Cardiac muscle cell (in vitro differentiated cells and primary cell): ENCODE results near the gene ASB1. TPM values are rescaled to one million over a fixed set of nuclear protein-coding genes. Genes with fewer than 3 reads are reported as not detected.
A peak's percentile ranks its signal among the peaks of the same experiment; 100 is the strongest.

Experiments used
- DNase-seq, 2 donors: peaks; one replicate each; pipeline versions ENCODE4 v3.0.0 to v3.0.0-alpha.2; 2010 to 2017; ENCODE audit warnings: low read depth in 1 of 2, low spot score in 1 of 2
- H3K27ac ChIP-seq: fragments of 200-600 bp; sonication (generic); 2 replicates; pipeline ENCODE4 v1.5.1; 2016
- H3K27me3 ChIP-seq: fragments of 200-600 bp; sonication (generic); 2 replicates; pipeline ENCODE4 v1.6.0; 2016; ENCODE audit warnings: control low read depth
- H3K36me3 ChIP-seq: fragments of 200-600 bp; sonication (generic); 2 replicates; pipeline ENCODE4 v1.5.1; 2016; ENCODE audit warnings: control low read depth
- H3K4me1 ChIP-seq: fragments of 200-600 bp; sonication (generic); 2 replicates; pipeline ENCODE4 v1.8.1; 2017; ENCODE audit warnings: low read depth, mild to moderate bottlenecking, mixed run types
- H3K4me3 ChIP-seq: fragments of 200-600 bp; sonication (generic); 2 replicates; pipeline ENCODE4 v1.5.1; 2016; ENCODE audit warnings: mild to moderate bottlenecking
- H3K9me3 ChIP-seq: fragments of 200-600 bp; sonication (generic); 2 replicates; pipeline ENCODE4 v1.5.1; 2017; ENCODE audit warnings: low read depth, mild to moderate bottlenecking, control low read depth
- CTCF ChIP-seq: IDR thresholded peaks from 2 replicates; pipeline ENCODE4 v1.5.1; 2012; ENCODE audit warnings: low read depth, mild to moderate bottlenecking, low read length
- polyA plus RNA-seq: library from polyadenylated mRNA; unstranded; fragments of >200 nt; fragmentation: Nextera tagmentation; extraction: Ambion mirVana; gene quantifications from 2 replicates; pipeline ENCODE4 v1.2.1, GENCODE V29; 2016
- total RNA-seq: library from RNA; depleted of rRNA; stranded (reverse); fragments of >200 nt; gene quantifications from 2 replicates; pipeline ENCODE4 v1.2.3, GENCODE V29; 2016

The ASB1 gene
- total RNA-seq: 15.6 and 16.7 TPM in 2 replicates
- polyA plus RNA-seq: 16.7 and 25.6 TPM in 2 replicates

GRCh38 chr2:238426568-238427434 is at the start of gene ASB1:
Gene ASB1, plus strand, starts transcription at chr2:238426927. Its CDS starts 144 bp downstream, at chr2:238427071.
- H3K4me3 ChIP-seq: peak within 1 kb of the TSS; percentile 89
- TF ChIP-seq CTCF: no peak
- no peaks in the 10 kb centered on the region for H3K9me3 ChIP-seq
- H3K27me3 ChIP-seq: no peaks in the 10 kb centered on the region
- no peaks in the 10 kb centered on the region for H3K36me3 ChIP-seq
- H3K4me1 ChIP-seq: peaks cover 13% of the 10 kb centered on the region
- DNase-seq: peak; percentile 89 to 91
- H3K27ac ChIP-seq: peak within 1 kb of the TSS; percentile 84

GRCh38 chr2:238378230-238379095 is 48.3 kb upstream of the ASB1 start:
- Histone ChIP-seq H3K4me1 (no peaks in the 10 kb centered on the region), H3K4me3 (no peak overlapping the region), H3K27ac (no peak overlapping the region), H3K27me3 (no peaks in the 10 kb centered on the region), H3K9me3 (no peaks in the 10 kb centered on the region), H3K36me3 (no peaks in the 10 kb centered on the region)
- no peak for DNase-seq
- no peak for TF ChIP-seq CTCF

- Histone ChIP-seq H3K4me1 (no peaks in the 10 kb centered on the region), H3K9me3 (no peaks in the 10 kb centered on the region), H3K27me3 (no peaks in the 10 kb centered on the region), H3K27ac (no peak overlapping the region), H3K4me3 (no peak overlapping the region), H3K36me3 (no peaks in the 10 kb centered on the region)
- peak in 1 of 2 donors; percentile 74 for DNase-seq
- no peak for TF ChIP-seq CTCF
Measured at GRCh38 chr2:238379096-238379810, 47.5 kb upstream of the ASB1 start.

GRCh38 chr2:238380336-238380735 is 46.4 kb upstream of the ASB1 start:
- Histone ChIP-seq H3K27ac (no peak overlapping the region), H3K36me3 (no peaks in the 10 kb centered on the region), H3K27me3 (no peaks in the 10 kb centered on the region), H3K4me1 (no peaks in the 10 kb centered on the region), H3K4me3 (no peak overlapping the region), H3K9me3 (no peaks in the 10 kb centered on the region)
- no peak for TF ChIP-seq CTCF
- DNase-seq: no peak

GRCh38 chr2:238380785-238381184 is 45.9 kb upstream of the ASB1 start:
- Histone ChIP-seq H3K27me3 (no peaks in the 10 kb centered on the region), H3K9me3 (no peaks in the 10 kb centered on the region), H3K27ac (no peak overlapping the region), H3K4me1 (no peaks in the 10 kb centered on the region), H3K4me3 (no peak overlapping the region), H3K36me3 (no peaks in the 10 kb centered on the region)
- DNase-seq: peak in 1 of 2 donors; percentile 62
- TF ChIP-seq CTCF: no peak
